ENCODE results near the gene FILIP1L.

The FILIP1L gene

GRCh38 chr3:100149713-100150415 lies 35.6 kb upstream of the FILIP1L start:
- TF ChIP-seq ZFP30 (CRISPR knock-in tag; IDR thresholded peaks at IDR 0.05) (no peak), TOX (CRISPR knock-in tag; IDR thresholded peaks at IDR 0.05; ENCODE audit: borderline replicate concordance) (no peak), SNAI2 (CRISPR knock-in tag; IDR thresholded peaks at IDR 0.05) (no peak), ZFP3 (CRISPR knock-in tag; IDR thresholded peaks at IDR 0.05) (no peak), CSRNP3 (CRISPR knock-in tag; IDR thresholded peaks at IDR 0.05) (no peak), RARB (CRISPR knock-in tag; IDR thresholded peaks at IDR 0.05) (no peak), ZNF565 (CRISPR knock-in tag; conservative IDR thresholded peaks at IDR 0.05; ENCODE audit: low read depth) (no peak), TCF4 (CRISPR knock-in tag; IDR thresholded peaks at IDR 0.05; ENCODE audit: borderline replicate concordance) (no peak), POU6F1 (CRISPR knock-in tag; IDR thresholded peaks at IDR 0.05; ENCODE audit: borderline replicate concordance, low read depth) (no peak), ZC3H10 (CRISPR knock-in tag; IDR thresholded peaks at IDR 0.05) (no peak), BACH2 (CRISPR knock-in tag; IDR thresholded peaks at IDR 0.05; ENCODE audit: borderline replicate concordance) (no peak), CSDC2 (CRISPR knock-in tag; IDR thresholded peaks at IDR 0.05) (no peak), ZNF8 (CRISPR knock-in tag; IDR thresholded peaks at IDR 0.05) (no peak), ISL1 (CRISPR knock-in tag; IDR thresholded peaks at IDR 0.05) (no peak), ESRRG (CRISPR knock-in tag; IDR thresholded peaks at IDR 0.05) (no peak), PPARA (CRISPR knock-in tag; IDR thresholded peaks at IDR 0.05; ENCODE audit: borderline replicate concordance) (no peak), OSR1 (CRISPR knock-in tag; IDR thresholded peaks at IDR 0.05) (no peak), ARNTL (CRISPR knock-in tag; IDR thresholded peaks at IDR 0.05; ENCODE audit: borderline replicate concordance, low read depth) (no peak)
- no peak for ATAC-seq

GRCh38 chr3:100149130-100149529 lies 34.8 kb upstream of the FILIP1L start:
- ATAC-seq = no peak
- TF ChIP-seq TOX (CRISPR knock-in tag; IDR thresholded peaks at IDR 0.05; ENCODE audit: borderline replicate concordance) = no peak
- no peak for TF ChIP-seq SNAI2 (CRISPR knock-in tag; IDR thresholded peaks at IDR 0.05)
- TF ChIP-seq PPARA (CRISPR knock-in tag; IDR thresholded peaks at IDR 0.05; ENCODE audit: borderline replicate concordance) = no peak
- no peak for TF ChIP-seq POU6F1 (CRISPR knock-in tag; IDR thresholded peaks at IDR 0.05; ENCODE audit: borderline replicate concordance, low read depth)
- no peak for TF ChIP-seq ZC3H10 (CRISPR knock-in tag; IDR thresholded peaks at IDR 0.05)
- no peak for TF ChIP-seq ISL1 (CRISPR knock-in tag; IDR thresholded peaks at IDR 0.05)

- ATAC-seq = no peak
- TF ChIP-seq ISL1 (CRISPR knock-in tag; IDR thresholded peaks at IDR 0.05) (no peak), ZNF565 (CRISPR knock-in tag; conservative IDR thresholded peaks at IDR 0.05; ENCODE audit: low read depth) (no peak), GLIS3 (CRISPR knock-in tag; IDR thresholded peaks at IDR 0.05) (no peak), TSHZ2 (CRISPR knock-in tag; IDR thresholded peaks at IDR 0.05) (no peak), OSR1 (CRISPR knock-in tag; IDR thresholded peaks at IDR 0.05) (no peak), CSRNP3 (CRISPR knock-in tag; IDR thresholded peaks at IDR 0.05) (no peak), TCF4 (CRISPR knock-in tag; IDR thresholded peaks at IDR 0.05; ENCODE audit: borderline replicate concordance) (no peak), PATZ1 (CRISPR knock-in tag; IDR thresholded peaks at IDR 0.05; ENCODE audit: borderline replicate concordance) (no peak), POU6F1 (CRISPR knock-in tag; IDR thresholded peaks at IDR 0.05; ENCODE audit: borderline replicate concordance, low read depth) (no peak), CSDC2 (CRISPR knock-in tag; IDR thresholded peaks at IDR 0.05) (no peak), SNAI2 (CRISPR knock-in tag; IDR thresholded peaks at IDR 0.05) (no peak), BACH2 (CRISPR knock-in tag; IDR thresholded peaks at IDR 0.05; ENCODE audit: borderline replicate concordance) (no peak), ZNF70 (CRISPR knock-in tag; IDR thresholded peaks at IDR 0.05) (no peak), ZC3H10 (CRISPR knock-in tag; IDR thresholded peaks at IDR 0.05) (no peak), TOX (CRISPR knock-in tag; IDR thresholded peaks at IDR 0.05; ENCODE audit: borderline replicate concordance) (no peak), ZFP3 (CRISPR knock-in tag; IDR thresholded peaks at IDR 0.05) (no peak), PPARA (CRISPR knock-in tag; IDR thresholded peaks at IDR 0.05; ENCODE audit: borderline replicate concordance) (no peak), ESRRG (CRISPR knock-in tag; IDR thresholded peaks at IDR 0.05) (no peak)
Observed at GRCh38 chr3:100144255-100144866, 30.1 kb upstream of the FILIP1L start.
